ENCODE data around the gene S100A14. TPM values are rescaled to one million over a fixed set of nuclear protein-coding genes. Genes with fewer than 3 reads are reported as not detected.

The S100A14 gene
- total and polyA plus RNA-seq, 9 of the 15 experiments (the other 6 are each of a cell fraction or from before 2014, with no cell fraction given), result 0.10 to 0.64 (median 0.24) TPM; not detected in 3

DNA sequence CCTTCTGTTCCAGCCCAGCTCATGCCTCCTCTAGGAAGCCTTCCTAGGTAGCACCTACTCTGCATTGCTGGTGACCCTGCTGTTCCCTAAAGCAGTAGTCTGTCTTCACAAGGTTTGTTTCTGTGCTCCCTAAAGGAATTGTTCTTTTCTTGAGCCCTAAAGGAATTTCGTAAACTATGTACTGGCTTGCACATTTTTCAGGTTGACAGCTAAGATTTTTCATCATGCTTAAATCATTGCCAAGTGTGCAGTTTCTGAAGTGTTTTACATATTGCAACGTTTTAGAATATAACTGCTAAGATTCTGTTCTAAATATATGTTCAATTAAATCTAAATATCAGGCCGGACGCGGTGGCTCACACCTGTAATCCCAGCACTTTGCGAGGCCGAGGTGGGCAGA is 16.3 kb downstream of the S100A14 start:
- FAIRE-seq (no peak), ATAC-seq (no peak), DNase-seq (ENCODE audit: extremely low read depth in 1 of 4, low spot score in 3 of 4) (no peak)
- in situ Hi-C loops (cut with MboI), result no loop called here
- H2AFZ ChIP-seq (ENCODE audit: low read depth, low read length), result no peak overlapping the region
- H4K20me1 ChIP-seq (replicated peaks; ENCODE audit: control insufficient read depth, insufficient read depth, low read length), result no peaks in the 10 kb centered on the region
- CTCF ChIA-PET (ENCODE audit: low intra/inter-chr PET ratio), result no interaction called here
- H3K36me3 ChIP-seq (ENCODE audit: control insufficient read depth, insufficient read depth, low read length), result no peaks in the 10 kb centered on the region
- H3K9ac ChIP-seq (ENCODE audit: insufficient read depth in 1 of 2, low read depth in 2 of 2, low read length in 2 of 2), result no peak overlapping the region
- WGBS (ENCODE audit: insufficient coverage, low coverage, missing lambda C conversion rate), result 60% methylated on average over 7 of the region's 7 CpGs
- peaks cover 0 to 2% of the 10 kb centered on the region in 2 experiments; a peak in 2 of 5 replicates for H3K4me1 ChIP-seq (replicated peaks in 1 of 2; ENCODE audit: control insufficient read depth in 2 of 2, insufficient read depth in 2 of 2, low read length in 2 of 2)
- no peaks in the 10 kb centered on the region for H3K9me3 ChIP-seq (replicated peaks; ENCODE audit: control insufficient read depth, insufficient read depth, low read depth, low read length)
- H3K4me3 ChIP-seq, result no peak overlapping the region
- no TSS peak for BruUV-seq (replicated peaks)
- H3K27me3 ChIP-seq (ENCODE audit: control insufficient read depth in 2 of 2, insufficient read depth in 2 of 2, low read length in 2 of 2), result no peaks in the 10 kb centered on the region
- no peaks in the 10 kb centered on the region for H3K9me1 ChIP-seq (ENCODE audit: control insufficient read depth, insufficient read depth, low read length)
- no peak overlapping the region for H3K27ac ChIP-seq (ENCODE audit: extremely low read depth, low read depth, low read length)
- POLR2A ChIA-PET, result interaction anchor here (1.4 kb wide), 1 partner anchor 12 kb away, joined by 3 read pairs; no protein-coding TSS in a partner anchor
- H3K4me2 ChIP-seq (ENCODE audit: insufficient read depth, low read length), result no peak overlapping the region
- intact Hi-C loops (cut with micrococcal nuclease), result no loop called here
- TF ChIP-seq ZFP36 (IDR thresholded peaks at IDR 0.05; ENCODE audit: low read depth, low read length, partially characterized antibody), result peak; percentile 71
- TF ChIP-seq ADNP (tag; IDR thresholded peaks at IDR 0.05), result no peak
- no peak for TF ChIP-seq ZFP1 (CRISPR knock-in tag; IDR thresholded peaks at IDR 0.05)
- TF ChIP-seq, protein P1, sequence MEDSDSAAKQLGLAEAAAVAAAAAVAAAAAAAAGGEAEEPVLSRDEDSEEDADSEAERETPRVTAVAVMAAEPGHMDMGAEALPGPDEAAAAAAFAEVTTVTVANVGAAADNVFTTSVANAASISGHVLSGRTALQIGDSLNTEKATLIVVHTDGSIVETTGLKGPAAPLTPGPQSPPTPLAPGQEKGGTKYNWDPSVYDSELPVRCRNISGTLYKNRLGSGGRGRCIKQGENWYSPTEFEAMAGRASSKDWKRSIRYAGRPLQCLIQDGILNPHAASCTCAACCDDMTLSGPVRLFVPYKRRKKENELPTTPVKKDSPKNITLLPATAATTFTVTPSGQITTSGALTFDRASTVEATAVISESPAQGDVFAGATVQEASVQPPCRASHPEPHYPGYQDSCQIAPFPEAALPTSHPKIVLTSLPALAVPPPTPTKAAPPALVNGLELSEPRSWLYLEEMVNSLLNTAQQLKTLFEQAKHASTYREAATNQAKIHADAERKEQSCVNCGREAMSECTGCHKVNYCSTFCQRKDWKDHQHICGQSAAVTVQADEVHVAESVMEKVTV (CRISPR knock-in tag; IDR thresholded peaks at IDR 0.05), result no peak
- H3K79me2 ChIP-seq (ENCODE audit: control insufficient read depth, insufficient read depth, low read length), result no peaks in the 10 kb centered on the region

All from K562 (cell line).